Ureter (tissue), 1 donor: ENCODE data around the gene TRPV4. TPM values are rescaled to one million over a fixed set of nuclear protein-coding genes. Genes with fewer than 3 reads are reported as not detected.

Experiments
- DNase-seq: peaks from one replicate; pipeline ENCODE4 v3.0.0-alpha.2; 2020; ENCODE audit warnings: low spot score
- total RNA-seq: library from RNA; stranded (reverse); gene quantifications from one replicate; pipeline ENCODE4 v1.2.4, GENCODE V29; 2023
- donor health status: DM: yes; HTN: yes; CAD: no.

Gene TRPV4
- total RNA-seq, 1 donor from 2014 or later: 3.6 TPM

DNA sequence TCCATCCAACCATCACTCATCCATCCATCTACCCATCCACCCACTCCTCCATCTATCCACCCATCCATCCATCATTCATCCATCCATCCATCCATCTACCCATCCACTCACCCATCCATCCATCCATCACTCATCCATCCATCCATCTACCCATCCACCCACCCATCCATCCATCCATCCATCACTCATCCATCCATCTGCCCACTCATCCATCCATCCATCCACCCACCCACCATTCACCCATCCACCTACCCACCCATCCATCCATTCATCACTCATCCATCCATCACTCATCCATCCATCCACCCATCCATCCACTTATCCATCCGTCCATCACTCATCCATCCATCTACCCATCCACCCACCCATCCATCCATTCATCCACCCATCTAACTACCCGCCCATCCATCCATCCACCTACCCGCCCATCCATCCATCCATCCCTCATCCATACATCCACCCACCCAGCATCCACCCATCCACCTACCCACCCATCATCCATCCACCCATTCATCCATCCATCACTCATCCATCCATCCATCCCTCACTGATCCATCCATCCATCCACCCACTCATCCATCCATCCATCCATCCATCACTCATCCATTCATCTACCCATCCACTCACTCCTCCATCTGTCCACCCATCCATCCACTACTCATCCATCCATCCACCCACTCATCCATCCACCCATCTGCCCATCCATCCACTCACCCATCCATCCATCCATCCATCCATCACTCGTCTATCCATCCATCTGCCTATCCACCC, 24.1 kb downstream of the TRPV4 start:
- no peak for DNase-seq

DNA sequence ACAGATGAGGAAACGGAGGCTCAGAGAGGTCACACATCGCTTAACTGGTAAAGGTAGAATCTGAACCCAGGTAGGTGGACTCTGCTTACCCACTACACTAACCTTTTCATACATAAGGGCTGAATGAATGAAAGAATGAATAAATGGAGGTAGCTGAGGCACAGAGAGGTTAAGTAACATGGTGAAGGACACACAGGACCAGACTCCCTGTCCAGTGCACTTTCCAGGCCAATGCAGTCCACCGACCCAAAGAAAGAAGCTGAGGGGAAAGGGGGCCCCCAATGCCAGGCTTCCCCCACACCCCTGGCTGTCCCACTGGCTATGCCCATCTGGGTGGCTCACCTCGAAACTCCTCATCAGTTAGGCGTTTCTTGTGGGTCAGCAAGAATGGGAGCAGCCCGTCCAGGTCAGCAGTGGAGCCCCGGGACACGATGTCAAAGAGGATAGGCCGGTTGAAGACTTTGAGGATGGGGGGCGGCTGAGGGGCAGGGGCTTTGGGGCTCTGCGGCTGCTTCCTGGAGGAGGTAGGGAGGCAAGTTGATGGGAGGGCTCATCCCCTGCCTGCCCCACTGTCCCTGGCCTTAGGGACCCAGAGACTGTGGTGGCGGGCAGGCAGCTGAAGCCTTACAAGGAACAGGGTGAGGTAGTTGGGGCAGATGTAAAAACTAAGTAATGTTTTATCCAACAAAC, 25.1 kb downstream of the TRPV4 start:
- no peak for DNase-seq

DNA sequence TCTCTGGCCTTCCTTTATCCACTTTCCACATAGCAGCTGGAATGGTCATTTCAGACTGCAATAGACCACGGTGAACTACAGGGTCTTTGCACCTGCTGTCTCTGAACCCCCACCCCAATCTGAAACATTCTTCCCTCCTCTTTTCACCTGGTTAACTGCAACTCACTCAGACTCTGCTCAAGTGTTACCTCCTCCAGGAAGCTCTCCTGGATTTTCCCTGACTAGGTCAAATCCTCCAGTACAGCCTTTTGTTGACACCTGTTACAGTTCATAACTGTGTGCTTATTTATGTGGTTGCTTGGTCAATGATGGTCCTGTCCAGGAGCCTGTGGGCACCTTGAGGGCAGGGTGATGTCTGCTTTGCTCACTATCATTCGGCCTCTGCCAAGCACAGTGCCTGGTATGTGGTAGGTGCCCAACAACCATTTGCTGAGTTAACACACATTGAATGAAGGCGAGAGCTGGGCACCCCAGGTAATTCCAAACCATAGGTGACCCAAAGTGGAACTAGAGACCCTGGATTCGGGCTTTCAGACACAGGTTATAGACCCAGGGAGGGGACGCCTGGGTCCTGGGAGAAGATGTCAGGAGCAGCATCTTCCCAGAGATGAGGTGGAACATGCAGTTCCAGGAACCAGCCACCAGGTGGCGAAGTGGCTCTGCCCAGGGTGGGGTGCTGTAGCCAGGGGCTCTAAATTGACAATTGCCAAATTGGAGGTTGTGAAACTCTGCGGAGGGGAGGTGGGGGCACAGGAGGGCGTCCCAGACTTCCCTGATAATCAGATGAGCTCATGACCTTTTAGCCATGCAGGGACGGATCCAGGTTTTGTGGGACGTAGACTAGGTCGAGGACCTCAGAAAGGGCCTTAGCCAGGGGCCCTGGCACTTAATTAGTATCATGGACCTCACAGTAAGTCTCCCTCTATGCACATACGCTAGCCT, 28.1 kb downstream of the TRPV4 start:
- DNase-seq: peak; percentile 74

DNA sequence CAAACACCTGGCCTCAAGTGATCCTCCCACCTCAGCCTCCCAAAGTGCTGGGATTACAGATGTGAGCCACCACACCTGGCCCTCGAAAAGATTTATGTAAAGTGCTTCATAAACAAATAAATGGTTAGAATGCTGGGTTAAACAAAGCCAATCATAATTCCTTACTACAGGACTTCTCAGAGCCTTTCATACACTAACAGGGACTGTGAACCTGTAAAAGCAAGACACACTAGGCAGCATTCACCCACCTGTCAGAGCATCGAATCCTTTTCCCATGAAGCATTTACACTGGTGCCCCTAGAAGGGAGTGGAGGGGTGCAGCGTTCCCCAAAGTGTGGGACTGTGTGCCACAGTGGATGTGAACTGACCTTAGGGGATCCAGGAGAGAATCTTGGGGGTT, 29.5 kb downstream of the TRPV4 start:
- no peak for DNase-seq

DNA sequence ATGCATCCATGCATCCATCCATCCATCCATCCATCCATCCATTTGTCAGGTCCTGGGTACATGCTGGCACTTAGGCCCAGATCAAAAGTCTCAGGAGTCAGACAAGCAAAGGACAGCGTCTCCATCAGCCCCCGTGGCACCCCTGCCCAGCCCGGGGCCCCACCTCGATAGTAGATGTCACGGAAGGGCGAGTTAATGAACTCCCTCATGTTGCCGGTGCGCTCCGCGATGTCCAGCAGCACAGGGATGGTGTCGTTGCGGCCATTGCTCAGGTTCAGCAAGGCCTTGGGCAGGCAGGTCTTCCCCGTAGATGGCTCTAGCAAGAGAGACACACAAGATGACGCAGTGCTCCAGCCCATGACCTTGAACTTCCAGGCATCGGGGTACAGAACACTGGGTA, 30.4 kb downstream of the TRPV4 start:
- no peak for DNase-seq

DNA sequence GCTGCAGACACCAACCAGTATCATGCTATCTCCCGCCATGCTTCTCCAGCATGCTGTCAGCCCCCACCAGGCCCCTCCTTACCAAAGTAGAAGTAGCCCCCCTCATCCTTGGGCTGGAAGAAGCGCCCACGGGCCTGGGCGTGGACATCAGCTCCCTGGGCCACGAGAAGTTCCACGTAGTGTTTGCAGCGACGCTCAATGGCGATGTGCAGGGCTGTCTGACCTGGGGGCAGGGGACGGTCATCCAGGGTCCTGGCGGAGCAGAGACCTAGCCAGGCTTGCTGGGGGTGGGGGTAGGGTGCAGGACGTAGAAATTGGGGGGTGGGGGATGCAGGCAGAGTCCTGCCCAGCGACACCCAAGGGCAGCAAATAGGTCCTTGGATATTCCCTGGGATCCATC, 32.7 kb downstream of the TRPV4 start:
- DNase-seq: no peak

DNA sequence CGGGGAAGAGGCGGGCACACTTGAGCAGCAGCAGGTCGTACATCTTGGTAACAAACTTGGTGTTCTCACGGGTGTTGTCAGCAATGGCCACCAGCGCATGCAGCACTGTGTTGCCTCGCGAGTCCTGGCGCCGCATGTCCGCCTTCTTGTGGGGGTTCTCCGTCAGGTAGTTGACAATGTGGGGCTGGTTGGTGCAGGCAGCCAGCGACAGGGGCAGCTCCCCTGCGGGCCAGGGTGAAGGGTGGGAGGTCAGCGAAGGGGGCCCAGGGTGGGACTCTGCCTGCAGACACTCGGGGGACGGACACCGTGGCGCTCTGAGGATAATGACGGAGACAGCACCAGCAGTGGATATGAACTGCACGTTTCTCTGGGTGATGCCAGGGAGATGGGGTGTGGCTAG, 34.5 kb downstream of the TRPV4 start:
- no peak for DNase-seq

DNA sequence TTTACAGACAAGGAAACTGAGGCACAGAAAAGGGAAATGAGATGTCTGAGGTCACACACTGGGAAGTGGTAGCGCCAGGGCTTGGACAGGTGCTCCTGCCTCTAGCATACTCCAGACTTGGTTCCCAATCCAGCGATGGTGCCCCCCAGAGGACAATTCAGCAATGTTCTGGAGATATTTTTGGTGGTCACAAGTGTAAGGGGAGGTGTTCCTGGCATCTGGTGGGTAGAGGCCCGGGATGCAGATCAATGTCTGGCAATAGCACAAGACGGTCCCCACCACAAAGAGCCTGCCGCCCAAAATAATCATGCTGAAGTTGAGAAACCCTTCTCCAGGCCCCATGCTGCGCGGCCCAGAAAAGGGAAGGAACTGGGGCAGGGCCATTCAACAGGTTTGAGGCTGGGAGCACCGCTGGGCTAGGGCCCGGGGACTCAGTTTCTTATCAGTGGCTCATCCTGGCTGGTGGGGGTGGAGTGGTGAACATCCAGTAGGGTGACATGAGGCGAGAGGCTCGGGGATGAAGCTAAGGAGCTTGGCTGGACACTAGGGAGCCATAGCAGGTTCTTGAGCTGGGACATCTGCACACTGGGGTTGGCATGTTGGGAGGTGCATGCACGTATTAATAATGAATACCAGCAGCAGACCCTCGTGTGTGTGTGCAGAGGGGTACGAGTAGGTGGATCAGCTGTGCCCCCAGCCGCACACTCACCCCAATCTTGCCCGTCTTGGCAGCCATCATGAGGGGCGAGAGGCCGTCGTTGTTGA, 35.1 kb downstream of the TRPV4 start:
- DNase-seq: no peak

DNA sequence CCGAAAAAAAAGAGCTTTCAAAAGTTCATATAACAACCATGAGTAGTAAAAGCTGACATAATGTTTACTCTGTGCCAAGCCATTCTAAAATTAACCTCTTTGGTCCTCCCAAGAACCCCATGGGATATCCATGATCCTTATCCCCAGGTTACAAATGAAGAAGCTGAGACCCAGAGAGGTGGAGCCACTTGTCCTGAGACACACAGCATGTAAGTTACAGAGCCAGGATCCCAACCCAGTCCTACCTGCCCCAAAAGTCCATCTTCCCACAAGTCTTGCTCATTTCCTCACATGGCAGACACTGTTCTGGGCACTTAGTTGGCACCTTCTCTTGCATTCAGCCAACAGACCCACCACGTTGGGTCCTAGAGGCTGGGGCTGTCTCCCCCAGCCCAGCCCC, 37.1 kb downstream of the TRPV4 start:
- DNase-seq: no peak

DNA sequence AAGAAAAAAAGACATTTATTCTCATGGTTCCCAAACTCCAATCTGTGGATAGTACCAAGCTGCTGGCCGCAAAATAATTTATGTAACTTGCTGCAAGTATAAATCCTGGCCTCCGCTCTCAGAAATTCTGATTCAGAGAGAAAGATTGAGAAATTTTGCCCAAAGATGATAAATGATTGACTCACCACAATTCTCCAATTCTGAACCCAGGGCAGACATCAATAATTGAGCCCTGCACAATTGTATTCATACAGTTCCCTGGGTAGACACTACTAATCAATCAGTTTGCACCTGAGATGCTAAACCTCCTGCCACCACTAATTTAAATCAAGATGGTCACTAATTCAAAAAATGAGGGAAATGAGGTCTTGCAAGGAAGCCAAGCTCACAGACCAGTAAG, 38.2 kb downstream of the TRPV4 start:
- no peak for DNase-seq

DNA sequence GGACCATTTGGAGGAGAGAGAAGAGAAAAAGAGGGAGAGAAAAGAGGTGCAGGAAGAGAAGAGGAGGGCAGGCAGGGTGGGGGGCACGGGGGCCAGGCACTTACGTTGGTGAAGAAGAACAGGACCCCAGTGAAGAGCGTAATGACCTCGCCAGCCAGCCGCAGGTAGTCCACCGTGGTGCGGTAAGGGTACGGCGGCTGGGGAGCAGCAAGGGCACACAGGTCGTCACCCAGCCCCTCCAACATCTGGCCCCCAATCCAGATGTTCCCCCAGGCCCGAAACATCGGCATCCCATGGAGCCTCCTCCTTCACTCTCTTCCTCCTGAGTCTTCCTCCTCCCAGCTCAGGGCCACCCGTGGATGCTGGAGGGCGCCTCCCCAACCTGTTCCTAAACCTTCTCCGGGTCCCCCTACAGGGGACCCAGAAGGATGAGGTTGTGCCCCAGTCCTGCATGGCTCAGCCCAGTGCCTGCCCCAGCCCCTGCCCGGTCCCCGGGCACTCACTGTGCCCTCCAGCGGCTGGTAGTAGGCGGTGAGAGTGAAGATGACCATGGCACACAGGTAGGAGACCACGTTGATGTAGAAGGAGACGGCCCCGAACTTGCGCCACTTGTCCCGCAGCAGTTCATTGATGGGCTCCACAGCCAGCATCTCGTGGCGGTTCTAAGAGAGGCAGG, 39.2 kb downstream of the TRPV4 start:
- no peak for DNase-seq

DNA sequence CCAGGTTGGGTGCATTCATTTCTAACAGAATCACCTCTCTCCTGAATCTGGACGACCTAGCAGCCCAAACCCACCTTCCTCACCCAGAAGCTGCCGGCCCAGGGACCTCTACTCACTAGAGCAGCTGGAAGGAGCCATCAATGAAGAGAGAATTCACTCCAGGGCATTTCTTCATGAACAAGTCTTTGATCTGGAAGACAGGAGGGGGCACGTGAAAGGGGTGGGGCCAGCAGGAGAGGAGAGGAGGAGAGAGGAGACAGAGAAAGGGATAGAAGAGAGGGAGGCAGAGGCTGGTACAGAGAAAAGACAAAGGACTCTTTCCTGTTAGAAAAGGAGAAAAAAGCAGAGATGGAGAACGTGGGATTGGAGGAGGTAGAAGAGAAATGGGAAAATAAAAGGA, 39.8 kb downstream of the TRPV4 start:
- no peak for DNase-seq

DNA sequence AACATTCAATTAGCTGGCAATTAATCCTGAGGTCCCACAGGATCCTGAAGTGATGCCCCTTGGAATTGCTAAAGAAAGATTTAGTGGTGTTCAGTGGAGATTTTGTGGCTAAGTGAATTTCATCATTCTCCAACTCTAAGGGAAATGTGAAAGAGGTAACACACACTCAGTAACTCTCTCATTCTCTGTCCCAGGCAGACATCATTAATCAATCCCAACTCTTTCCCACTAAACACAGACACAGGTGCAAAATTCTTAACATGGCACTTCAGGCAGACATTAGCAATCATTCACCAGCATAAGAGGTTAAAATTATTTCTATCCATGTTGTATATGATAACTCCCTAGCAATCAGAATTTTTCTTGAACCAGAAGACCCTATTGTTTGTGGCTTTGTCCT, 40.2 kb downstream of the TRPV4 start:
- DNase-seq: no peak

DNA sequence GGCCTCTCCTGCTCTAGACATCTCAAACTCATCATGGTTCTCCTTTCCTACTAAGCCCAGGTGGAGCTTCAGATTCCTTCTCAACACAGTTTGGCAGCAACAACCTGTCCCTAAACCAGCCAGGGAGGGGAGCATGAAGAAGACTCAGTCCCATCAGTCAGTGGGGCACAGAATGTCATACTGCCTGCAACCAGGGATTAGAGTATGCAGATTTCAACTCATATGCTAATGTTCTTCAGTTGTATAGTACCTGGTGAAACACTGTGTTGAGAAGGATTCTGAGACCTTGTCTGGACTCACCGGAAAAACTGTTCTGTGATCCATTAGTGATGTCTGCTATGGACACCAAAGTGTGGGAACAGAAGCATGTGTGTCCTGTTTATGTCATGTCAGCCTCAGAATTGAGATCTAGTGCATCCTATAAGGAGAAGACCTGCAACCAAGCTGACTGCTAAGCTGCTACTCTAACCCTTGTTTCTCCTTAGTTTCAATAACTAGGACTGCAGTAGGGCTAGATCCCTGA, 43.6 kb downstream of the TRPV4 start:
- DNase-seq: no peak

DNA sequence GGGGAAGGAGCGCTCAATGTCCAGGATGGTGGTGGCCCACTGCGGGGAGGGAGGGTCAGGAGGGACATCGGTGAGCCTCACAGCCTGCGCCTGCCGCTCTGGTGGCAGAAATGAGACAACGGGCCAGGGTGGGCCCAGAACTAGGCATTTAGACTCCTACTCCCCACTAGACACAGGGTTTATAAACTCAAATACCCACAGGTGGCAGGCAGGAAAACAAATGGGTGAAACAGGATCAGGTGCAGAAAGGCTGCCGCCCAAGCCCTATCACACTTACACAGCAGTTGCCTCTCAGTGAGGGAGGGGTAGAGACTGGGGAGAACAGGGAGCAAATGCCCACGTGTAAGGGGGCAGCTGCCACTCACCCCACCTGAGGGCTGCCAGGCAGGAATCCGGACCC, 46.4 kb downstream of the TRPV4 start:
- no peak for DNase-seq

DNA sequence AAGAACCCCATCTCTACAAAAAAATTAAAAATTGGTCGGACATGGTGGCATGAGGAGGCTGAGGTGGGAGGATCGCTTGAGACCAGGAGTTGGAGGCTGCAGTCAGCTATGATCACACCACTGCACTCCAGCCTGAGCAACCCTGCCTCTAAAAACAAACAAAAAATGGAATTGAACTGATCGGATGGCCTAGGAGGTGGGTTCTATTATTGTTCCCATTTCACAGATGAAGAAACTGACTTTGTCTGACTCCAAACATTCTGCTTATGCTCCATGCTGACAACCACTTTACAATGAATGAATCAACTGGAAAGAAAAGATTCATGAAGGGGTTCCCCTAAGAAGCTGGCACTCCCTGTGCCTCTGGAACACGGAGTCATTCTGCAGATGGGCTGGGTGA, 47.3 kb downstream of the TRPV4 start:
- no peak for DNase-seq

DNA sequence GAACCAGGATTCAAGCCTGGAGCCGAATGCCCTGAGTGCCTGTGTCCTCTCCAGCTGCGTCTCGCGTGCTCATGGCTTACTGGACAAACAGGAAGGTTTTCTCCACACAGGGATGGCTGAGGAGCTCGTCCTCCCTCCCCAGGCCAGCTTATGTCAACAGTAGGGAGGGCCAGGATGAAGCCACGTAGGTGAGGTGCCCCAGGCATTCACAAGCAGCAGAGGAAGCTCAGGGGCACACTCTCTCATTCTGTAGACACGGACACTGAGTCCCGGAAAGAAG, 49.3 kb downstream of the TRPV4 start:
- DNase-seq: no peak

DNA sequence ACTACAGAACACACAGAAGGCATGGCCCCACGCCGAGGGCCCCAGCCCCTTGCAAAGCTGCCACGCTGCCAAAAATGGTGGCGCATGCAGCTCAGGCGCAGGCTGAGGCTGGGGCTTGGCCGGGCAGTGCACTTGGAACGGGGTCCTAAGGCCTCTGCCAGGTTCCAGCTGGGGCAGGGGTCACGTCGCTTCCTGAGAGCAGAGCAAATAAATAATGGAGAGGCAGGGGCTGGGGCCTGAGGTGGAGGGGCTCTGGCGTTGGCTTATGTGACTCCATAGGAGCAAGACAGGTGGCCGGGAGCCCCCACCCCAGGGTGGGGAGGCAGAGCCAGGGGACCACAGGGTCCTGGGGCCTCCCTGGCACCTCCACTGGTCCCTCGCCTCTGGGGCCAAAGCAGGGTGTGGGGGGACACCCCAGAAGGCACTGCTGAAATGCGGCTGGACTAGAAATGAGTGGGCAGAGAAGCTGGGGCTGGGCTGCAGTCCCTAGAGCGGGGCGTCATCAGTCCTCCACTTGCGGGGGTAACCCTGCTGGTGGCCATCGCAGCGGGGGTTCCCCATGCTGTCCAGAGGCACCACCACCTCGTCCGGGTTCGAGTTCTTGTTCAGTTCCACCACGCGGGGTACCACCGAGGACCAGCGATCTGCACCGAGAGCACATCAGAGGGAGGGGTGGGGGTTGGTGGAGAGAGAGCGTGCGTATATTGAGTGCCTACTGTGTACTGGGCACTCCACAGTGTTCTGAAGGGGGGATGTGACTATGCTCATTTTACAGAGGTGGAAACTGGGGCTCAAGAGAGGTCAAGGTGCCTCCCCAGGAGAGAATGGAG, 49.8 kb downstream of the TRPV4 start:
- DNase-seq: no peak

DNA sequence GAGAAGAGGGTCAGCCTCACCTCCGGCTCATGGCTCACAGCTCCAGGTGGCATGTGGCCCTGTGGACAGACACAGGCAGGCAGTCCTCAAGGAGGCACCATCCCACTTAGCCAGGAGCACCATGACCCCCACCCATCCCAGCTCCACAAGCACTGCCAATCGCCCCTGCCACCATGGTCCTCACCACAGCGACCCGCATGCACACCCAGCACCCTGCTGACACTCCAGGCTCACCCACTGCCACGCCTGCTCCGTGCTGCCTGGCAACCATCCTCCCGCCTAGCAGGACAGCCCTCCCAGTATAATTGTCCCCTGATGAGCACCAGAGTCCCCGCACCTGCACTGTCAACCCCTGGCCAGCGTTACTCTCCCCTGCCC, 50.9 kb downstream of the TRPV4 start:
- no peak for DNase-seq

DNA sequence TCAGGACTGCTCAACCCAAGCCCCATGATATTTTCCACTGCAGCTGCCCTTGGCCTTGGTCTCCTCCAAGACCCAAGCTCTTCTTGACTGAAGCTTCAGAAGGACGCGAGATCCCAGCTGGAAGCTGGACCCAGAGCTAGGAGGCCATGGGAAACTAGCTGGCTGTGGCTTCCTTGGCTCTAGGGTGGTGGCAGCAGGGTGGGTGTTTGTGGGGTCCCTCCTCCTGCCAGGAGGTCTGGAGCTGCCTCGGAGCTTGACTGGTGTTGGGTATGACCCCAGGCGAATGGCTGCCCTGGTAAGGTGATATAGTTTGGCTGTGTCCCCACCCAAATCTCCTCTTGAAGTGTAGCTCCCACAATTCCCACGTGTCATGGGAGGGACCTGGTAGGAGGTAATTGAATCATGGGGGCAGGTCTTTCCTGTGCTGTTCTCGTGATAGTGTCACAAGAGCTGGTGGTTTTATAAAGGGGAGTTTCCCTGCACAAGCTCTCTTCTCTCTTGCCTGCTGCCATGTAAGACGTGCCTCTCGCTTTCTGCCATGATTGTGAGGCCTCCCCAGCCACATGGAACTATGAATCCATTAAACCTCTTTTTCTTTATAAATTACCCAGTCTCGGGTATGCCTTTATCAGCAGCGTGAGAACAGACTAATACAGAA, 51.4 kb downstream of the TRPV4 start:
- no peak for DNase-seq
